Progenitor cell of endocrine pancreas (in vitro differentiated cells): ENCODE measurements around the gene KRT84. TPM values are rescaled to one million over a fixed set of nuclear protein-coding genes. Genes with fewer than 3 reads are reported as not detected.

Experiments
- DNase-seq: peaks from one replicate; pipeline ENCODE4 v3.0.0; 2021; ENCODE audit warnings: low spot score; ENCODE audit not compliant: unreplicated experiment
- H3K27ac Mint-ChIP-seq: 2 replicates; pipeline ENCODE4 v1.8.0; 2021; ENCODE audit warnings: mild to moderate bottlenecking, moderate library complexity, mixed read lengths
- H3K27me3 Mint-ChIP-seq: 2 replicates; pipeline ENCODE4 v1.8.0; 2021; ENCODE audit warnings: mixed read lengths
- H3K36me3 Mint-ChIP-seq: 2 replicates; pipeline ENCODE4 v1.8.0; 2022; ENCODE audit warnings: mixed read lengths; ENCODE audit not compliant: insufficient read depth
- H3K4me1 Mint-ChIP-seq: 2 replicates; pipeline ENCODE4 v1.8.0; 2021; ENCODE audit warnings: low read depth, mixed read lengths
- H3K4me3 Mint-ChIP-seq: 2 replicates; pipeline ENCODE4 v1.8.0; 2021; ENCODE audit warnings: low read depth, mild to moderate bottlenecking, moderate library complexity, mixed read lengths
- H3K9me3 Mint-ChIP-seq: 2 replicates; pipeline ENCODE4 v1.8.0; 2021; ENCODE audit warnings: low read depth, mixed read lengths
- CTCF ChIP-seq: fragments of 200-600 bp; sonication (generic); IDR thresholded peaks from one replicate; pipeline ENCODE4 v1.5.0; 2021; ENCODE audit warnings: antibody characterized with exemption, mild to moderate bottlenecking; ENCODE audit not compliant: unreplicated experiment
- total RNA-seq: library from RNA; stranded (reverse); gene quantifications from 2 replicates; pipeline ENCODE4 v1.2.1, GENCODE V29; 2021

KRT84 gene
- total RNA-seq, 1 donor from 2014 or later = not detected

GRCh38 chr12:52333321-52333720 lies 52.1 kb downstream of the KRT84 start:
- TF ChIP-seq CTCF = no peak
- H3K4me1 Mint-ChIP-seq = no peaks in the 10 kb centered on the region
- DNase-seq = no peak
- no peaks in the 10 kb centered on the region for H3K36me3 Mint-ChIP-seq
- no peak overlapping the region for H3K27ac Mint-ChIP-seq
- H3K9me3 Mint-ChIP-seq = peaks cover 3% of the 10 kb centered on the region
- peaks cover 36% of the 10 kb centered on the region for H3K27me3 Mint-ChIP-seq
- H3K4me3 Mint-ChIP-seq = no peak overlapping the region

- no peaks in the 10 kb centered on the region for H3K36me3 Mint-ChIP-seq
- no peak overlapping the region for H3K27ac Mint-ChIP-seq
- no peak for TF ChIP-seq CTCF
- no peaks in the 10 kb centered on the region for H3K4me1 Mint-ChIP-seq
- no peak overlapping the region for H3K4me3 Mint-ChIP-seq
- DNase-seq = no peak
- peaks cover 3% of the 10 kb centered on the region for H3K9me3 Mint-ChIP-seq
- peaks cover 34% of the 10 kb centered on the region for H3K27me3 Mint-ChIP-seq
These were observed 53.1 kb downstream of the KRT84 start for GRCh38 chr12:52332381-52332780.

GRCh38 chr12:52331833-52332232 lies 53.6 kb downstream of the KRT84 start:
- H3K27ac Mint-ChIP-seq = no peak overlapping the region
- no peaks in the 10 kb centered on the region for H3K36me3 Mint-ChIP-seq
- peaks cover 39% of the 10 kb centered on the region for H3K27me3 Mint-ChIP-seq
- H3K4me1 Mint-ChIP-seq = no peaks in the 10 kb centered on the region
- H3K4me3 Mint-ChIP-seq = no peak overlapping the region
- peaks cover 3% of the 10 kb centered on the region for H3K9me3 Mint-ChIP-seq
- no peak for TF ChIP-seq CTCF
- no peak for DNase-seq

- Mint-ChIP-seq H3K4me3 (no peak overlapping the region), H3K27me3 (peaks cover 41% of the 10 kb centered on the region), H3K36me3 (no peaks in the 10 kb centered on the region), H3K4me1 (no peaks in the 10 kb centered on the region), H3K27ac (no peak overlapping the region), H3K9me3 (no peaks in the 10 kb centered on the region)
- TF ChIP-seq CTCF = no peak
- DNase-seq = no peak
These were observed 54.4 kb downstream of the KRT84 start for GRCh38 chr12:52331039-52331438.

GRCh38 chr12:52327830-52328500 lies 57.5 kb downstream of the KRT84 start:
- H3K4me1 Mint-ChIP-seq = no peaks in the 10 kb centered on the region
- no peak for TF ChIP-seq CTCF

More at GRCh38 chr12:52327830-52328500, 57.5 kb downstream of the KRT84 start:
- Mint-ChIP-seq H3K27ac (no peak overlapping the region), H3K9me3 (no peaks in the 10 kb centered on the region), H3K36me3 (no peaks in the 10 kb centered on the region), H3K4me3 (no peak overlapping the region), H3K27me3 (peaks cover 61% of the 10 kb centered on the region)
- DNase-seq = no peak

Other genes with a start within 250 kb of the KRT84 start
- 0.07 and 0.20 TPM in 2 replicates for gene KRT80, start 193.6 kb downstream of the KRT84 start, total RNA-seq
- gene KRT7, start 152.4 kb downstream of the KRT84 start, total RNA-seq = 11.6 and 18.2 TPM in 2 replicates
- gene KRT86, start 111.0 kb downstream of the KRT84 start, total RNA-seq = not detected in 2 replicates
- not detected in 2 replicates for gene KRT81, start 94.1 kb downstream of the KRT84 start, total RNA-seq
- gene KRT83, start 64.3 kb downstream of the KRT84 start, total RNA-seq = not detected in 2 replicates
- gene KRT85, start 18.2 kb downstream of the KRT84 start, total RNA-seq = not detected in 2 replicates
- gene KRT82, start 20.7 kb upstream of the KRT84 start, total RNA-seq = not detected in 2 replicates
- gene KRT75, start 48.7 kb upstream of the KRT84 start, total RNA-seq = not detected in 2 replicates
- gene KRT6B, start 66.5 kb upstream of the KRT84 start, total RNA-seq = not detected in 2 replicates
- not detected in 2 replicates for gene KRT6C, start 88.2 kb upstream of the KRT84 start, total RNA-seq
- not detected in 2 replicates for gene KRT6A, start 107.6 kb upstream of the KRT84 start, total RNA-seq
- not detected in 2 replicates for gene KRT5, start 134.7 kb upstream of the KRT84 start, total RNA-seq
- gene KRT71, start 167.5 kb upstream of the KRT84 start, total RNA-seq = not detected in 2 replicates
- not detected in 2 replicates for gene KRT74, start 188.2 kb upstream of the KRT84 start, total RNA-seq
- not detected in 2 replicates for gene KRT72, start 215.8 kb upstream of the KRT84 start, total RNA-seq
- gene KRT73, start 232.9 kb upstream of the KRT84 start, total RNA-seq = not detected in 2 replicates